Measurements from ENCODE around the gene PTAR1. TPM values are rescaled to one million over a fixed set of nuclear protein-coding genes. Genes with fewer than 3 reads are reported as not detected.

The PTAR1 gene
- total RNA-seq, 2 donors from 2014 or later: 39.7 to 62.9 TPM

GRCh38 chr9:69740872-69741505 lies 18.8 kb downstream of the PTAR1 start:
- Mint-ChIP-seq H3K4me1 (peaks cover 9% of the 10 kb centered on the region), H3K36me3 (ENCODE audit: low read depth) (peaks cover 79% of the 10 kb centered on the region), H3K27ac (no peak overlapping the region), H3K27me3 (no peaks in the 10 kb centered on the region), H3K9me3 (no peaks in the 10 kb centered on the region), H3K4me3 (no peak overlapping the region)
- no peak for ATAC-seq (replicated peaks)

- Mint-ChIP-seq H3K4me1 (peaks cover 8% of the 10 kb centered on the region), H3K27ac (no peak overlapping the region), H3K27me3 (no peaks in the 10 kb centered on the region), H3K9me3 (no peaks in the 10 kb centered on the region), H3K36me3 (ENCODE audit: low read depth) (peaks cover 81% of the 10 kb centered on the region), H3K4me3 (no peak overlapping the region)
- ATAC-seq (replicated peaks): peak; percentile 60
Observed at GRCh38 chr9:69731348-69731747, 28.5 kb downstream of the PTAR1 start.

GRCh38 chr9:69719983-69720382 lies 39.8 kb downstream of the PTAR1 start:
- Mint-ChIP-seq H3K27me3 (no peaks in the 10 kb centered on the region), H3K36me3 (ENCODE audit: low read depth) (peaks cover 98% of the 10 kb centered on the region), H3K27ac (no peak overlapping the region), H3K4me3 (no peak overlapping the region), H3K9me3 (no peaks in the 10 kb centered on the region), H3K4me1 (peaks cover 9% of the 10 kb centered on the region)
- no peak for ATAC-seq (replicated peaks)

GRCh38 chr9:69719367-69719766 lies 40.4 kb downstream of the PTAR1 start:
- ATAC-seq (replicated peaks): no peak
- no peak overlapping the region for H3K27ac Mint-ChIP-seq
- peaks cover 7% of the 10 kb centered on the region for H3K4me1 Mint-ChIP-seq
- H3K27me3 Mint-ChIP-seq: no peaks in the 10 kb centered on the region
- H3K4me3 Mint-ChIP-seq: no peak overlapping the region
- H3K36me3 Mint-ChIP-seq (ENCODE audit: low read depth): peaks cover 100% of the 10 kb centered on the region
- no peaks in the 10 kb centered on the region for H3K9me3 Mint-ChIP-seq

GRCh38 chr9:69718218-69718617 lies 41.6 kb downstream of the PTAR1 start:
- Mint-ChIP-seq H3K27me3 (no peaks in the 10 kb centered on the region), H3K27ac (no peak overlapping the region), H3K4me1 (peaks cover 6% of the 10 kb centered on the region), H3K36me3 (ENCODE audit: low read depth) (peaks cover 100% of the 10 kb centered on the region), H3K9me3 (no peaks in the 10 kb centered on the region), H3K4me3 (no peak overlapping the region)
- no peak for ATAC-seq (replicated peaks)

GRCh38 chr9:69715825-69716224 lies 44.0 kb downstream of the PTAR1 start:
- no peak overlapping the region for H3K4me3 Mint-ChIP-seq
- ATAC-seq (replicated peaks): no peak
- H3K9me3 Mint-ChIP-seq: no peaks in the 10 kb centered on the region
- peaks cover 6% of the 10 kb centered on the region for H3K4me1 Mint-ChIP-seq
- peaks cover 96% of the 10 kb centered on the region for H3K36me3 Mint-ChIP-seq (ENCODE audit: low read depth)
- no peak overlapping the region for H3K27ac Mint-ChIP-seq
- no peaks in the 10 kb centered on the region for H3K27me3 Mint-ChIP-seq

GRCh38 chr9:69715096-69715495 lies 44.7 kb downstream of the PTAR1 start:
- H3K4me1 Mint-ChIP-seq: peaks cover 4% of the 10 kb centered on the region
- no peak for ATAC-seq (replicated peaks)
- no peaks in the 10 kb centered on the region for H3K27me3 Mint-ChIP-seq
- no peak overlapping the region for H3K4me3 Mint-ChIP-seq
- H3K36me3 Mint-ChIP-seq (ENCODE audit: low read depth): peaks cover 94% of the 10 kb centered on the region
- H3K9me3 Mint-ChIP-seq: no peaks in the 10 kb centered on the region
- H3K27ac Mint-ChIP-seq: no peak overlapping the region

GRCh38 chr9:69697475-69697874 lies 62.3 kb downstream of the PTAR1 start:
- ATAC-seq (replicated peaks): no peak
- no peak overlapping the region for H3K4me3 Mint-ChIP-seq
- no peaks in the 10 kb centered on the region for H3K4me1 Mint-ChIP-seq
- H3K27ac Mint-ChIP-seq: no peak overlapping the region
- H3K36me3 Mint-ChIP-seq (ENCODE audit: low read depth): no peaks in the 10 kb centered on the region
- peaks cover 32% of the 10 kb centered on the region for H3K9me3 Mint-ChIP-seq
- peaks cover 12% of the 10 kb centered on the region for H3K27me3 Mint-ChIP-seq

GRCh38 chr9:69696802-69697201 lies 63.0 kb downstream of the PTAR1 start:
- Mint-ChIP-seq H3K27me3 (peaks cover 12% of the 10 kb centered on the region), H3K27ac (no peak overlapping the region), H3K4me1 (no peaks in the 10 kb centered on the region), H3K4me3 (no peak overlapping the region), H3K9me3 (peaks cover 32% of the 10 kb centered on the region), H3K36me3 (ENCODE audit: low read depth) (no peaks in the 10 kb centered on the region)
- no peak for ATAC-seq (replicated peaks)

GRCh38 chr9:69689991-69690538 lies 69.7 kb downstream of the PTAR1 start:
- no peak for ATAC-seq (replicated peaks)
- Mint-ChIP-seq H3K27me3 (peaks cover 18% of the 10 kb centered on the region), H3K4me3 (no peak overlapping the region), H3K27ac (no peak overlapping the region), H3K4me1 (no peaks in the 10 kb centered on the region), H3K9me3 (peaks cover 4% of the 10 kb centered on the region), H3K36me3 (ENCODE audit: low read depth) (no peaks in the 10 kb centered on the region)

- ATAC-seq (replicated peaks): no peak
- Mint-ChIP-seq H3K36me3 (ENCODE audit: low read depth) (no peaks in the 10 kb centered on the region), H3K4me3 (no peak overlapping the region), H3K4me1 (no peaks in the 10 kb centered on the region), H3K27me3 (no peaks in the 10 kb centered on the region), H3K9me3 (no peaks in the 10 kb centered on the region), H3K27ac (no peak overlapping the region)
Observed at GRCh38 chr9:69683927-69684326, 75.9 kb downstream of the PTAR1 start.

- H3K27ac Mint-ChIP-seq: no peak overlapping the region
- no peaks in the 10 kb centered on the region for H3K36me3 Mint-ChIP-seq (ENCODE audit: low read depth)
- H3K4me3 Mint-ChIP-seq: no peak overlapping the region
- peaks cover 7% of the 10 kb centered on the region for H3K27me3 Mint-ChIP-seq
- no peaks in the 10 kb centered on the region for H3K9me3 Mint-ChIP-seq
- H3K4me1 Mint-ChIP-seq: peaks cover 5% of the 10 kb centered on the region
- ATAC-seq (replicated peaks): no peak
Observed at GRCh38 chr9:69678843-69679538, 80.8 kb downstream of the PTAR1 start.

- no peak overlapping the region for H3K4me3 Mint-ChIP-seq
- ATAC-seq (replicated peaks): no peak
Observed at GRCh38 chr9:69677931-69678330, 81.9 kb downstream of the PTAR1 start.

GRCh38 chr9:69675563-69675962 lies 84.2 kb downstream of the PTAR1 start:
- no peak overlapping the region for H3K27ac Mint-ChIP-seq
- no peak overlapping the region for H3K4me3 Mint-ChIP-seq
- peaks cover 5% of the 10 kb centered on the region for H3K4me1 Mint-ChIP-seq
- H3K36me3 Mint-ChIP-seq (ENCODE audit: low read depth): no peaks in the 10 kb centered on the region
- H3K27me3 Mint-ChIP-seq: peaks cover 17% of the 10 kb centered on the region
- no peak for ATAC-seq (replicated peaks)
- H3K9me3 Mint-ChIP-seq: no peaks in the 10 kb centered on the region

More at GRCh38 chr9:69677931-69678330, 81.9 kb downstream of the PTAR1 start:
- Mint-ChIP-seq H3K27me3 (peaks cover 7% of the 10 kb centered on the region), H3K36me3 (ENCODE audit: low read depth) (no peaks in the 10 kb centered on the region), H3K27ac (no peak overlapping the region), H3K4me1 (peaks cover 5% of the 10 kb centered on the region), H3K9me3 (no peaks in the 10 kb centered on the region)
